HepG2 (cell line): ENCODE data around the gene MBNL3. TPM values are rescaled to one million over a fixed set of nuclear protein-coding genes. Genes with fewer than 3 reads are reported as not detected.

Experiments
- DR1 ChIP-seq: sonication (generic); formaldehyde crosslinking; IDR thresholded peaks from 2 replicates; pipeline ENCODE4 v1.8.0; 2021; ENCODE audit warnings: mild to moderate bottlenecking, missing genetic modification reagents, inconsistent platforms
- ELF3 ChIP-seq: IDR thresholded peaks from 2 replicates; pipeline ENCODE4 v1.6.1; 2016; ENCODE audit warnings: missing genetic modification reagents, missing compliant biosample characterization
- HMGA1 ChIP-seq: sonication (generic); formaldehyde crosslinking; conservative IDR thresholded peaks from 2 replicates; pipeline ENCODE4 v1.4.0; 2020; ENCODE audit warnings: missing genetic modification reagents
- KDM5A ChIP-seq: fragments of 200-600 bp; sonication (generic); IDR thresholded peaks from 2 replicates; pipeline ENCODE4 v1.7.0; 2018; ENCODE audit warnings: antibody characterized with exemption, mild to moderate bottlenecking, low read length, borderline replicate concordance
- MED1 ChIP-seq: sonication (generic); formaldehyde crosslinking; IDR thresholded peaks from 2 replicates; pipeline ENCODE4 v1.4.0; 2020; ENCODE audit warnings: missing genetic modification reagents
- MIXL1 ChIP-seq: IDR thresholded peaks from 2 replicates; pipeline ENCODE4 v1.6.1; 2016
- RARA ChIP-seq: IDR thresholded peaks from 2 replicates; pipeline ENCODE4 v1.6.1; 2016; ENCODE audit warnings: missing genetic modification reagents, missing compliant biosample characterization
- TCF12 ChIP-seq, 2 experiments: fragments of 450-650 bp in 1 of 2; sonication (generic) in 1 of 2; formaldehyde crosslinking in 1 of 2; IDR thresholded peaks; 2 replicates each; pipeline versions ENCODE4 v1.6.1 to v1.8.0; 2017 to 2022; ENCODE audit warnings: antibody characterized with exemption in 1 of 2, mild to moderate bottlenecking in 1 of 2, missing genetic modification reagents in 1 of 2, moderate library complexity in 1 of 2
- ZNF282 ChIP-seq: fragments of 450-650 bp; IDR thresholded peaks from 2 replicates; pipeline ENCODE4 v1.6.1; 2018; ENCODE audit not compliant: partially characterized antibody
- ZNF331 ChIP-seq: sonication (generic); formaldehyde crosslinking; IDR thresholded peaks from 2 replicates; pipeline ENCODE4 v1.4.0; 2020; ENCODE audit warnings: missing genetic modification reagents
- ZNF33B ChIP-seq: sonication (generic); formaldehyde crosslinking; IDR thresholded peaks from 2 replicates; pipeline ENCODE4 v1.5.1; 2020; ENCODE audit warnings: mild to moderate bottlenecking, missing genetic modification reagents
- ZNF557 ChIP-seq: sonication (generic); formaldehyde crosslinking; IDR thresholded peaks from 2 replicates; pipeline ENCODE4 v1.4.0; 2020; ENCODE audit warnings: missing genetic modification reagents
- ZNF724P ChIP-seq: sonication (generic); formaldehyde crosslinking; IDR thresholded peaks from 2 replicates; pipeline ENCODE4 v1.8.0; 2022; ENCODE audit warnings: missing genetic modification reagents, borderline replicate concordance
- ZNF768 ChIP-seq: sonication (generic); formaldehyde crosslinking; IDR thresholded peaks from 2 replicates; pipeline ENCODE4 v1.4.0; 2020; ENCODE audit warnings: missing genetic modification reagents
- polyA plus RNA-seq, 8 experiments: library from polyadenylated mRNA; depleted of rRNA in 3 of 8; stranded (reverse) in 7 of 8; unstranded in 1 of 8; fragments of >200 nt; fragmentation: Illumina TruSeq in 4 of 8; extraction: Trizol in 4 of 8; gene quantifications; 2 replicates each; pipeline versions ENCODE4 v1.2.1 to v1.2.3, GENCODE V29; 2011 to 2016; ENCODE audit warnings: low read depth in 4 of 8, missing spikeins in 1 of 8, mixed read lengths in 1 of 8; ENCODE audit not compliant: insufficient read depth in 1 of 8
- total RNA-seq, 5 experiments: library from RNA; depleted of rRNA; stranded (reverse); fragments of >200 nt; fragmentation: Illumina TruSeq; extraction: Trizol; gene quantifications; 2 replicates each; pipeline ENCODE4 v1.2.3, GENCODE V29; 2016; ENCODE audit warnings: low read depth in 1 of 5
- TF ChIP-seq, protein P1 (sequence below): sonication (generic); formaldehyde crosslinking; conservative IDR thresholded peaks from 2 replicates; pipeline ENCODE4 v1.8.1; 2023; ENCODE audit warnings: missing genetic modification reagents
- TF ChIP-seq, protein P2 (sequence below): sonication (generic); formaldehyde crosslinking; IDR thresholded peaks from 2 replicates; pipeline ENCODE4 v1.5.1; 2020; ENCODE audit warnings: mild to moderate bottlenecking, missing genetic modification reagents
- TF ChIP-seq, protein P3 (sequence below): IDR thresholded peaks from 2 replicates; pipeline ENCODE4 v1.6.1; 2012; ENCODE audit warnings: low read length, improper control_type of control experiment
- TF ChIP-seq, protein P4 (sequence below): IDR thresholded peaks from 2 replicates; pipeline ENCODE4 v1.6.1; 2016; ENCODE audit warnings: mild to moderate bottlenecking, missing biosample characterization, missing genetic modification reagents
- TF ChIP-seq, protein P5 (sequence below): sonication (generic); formaldehyde crosslinking; IDR thresholded peaks from 2 replicates; pipeline ENCODE4 v1.5.1; 2020; ENCODE audit warnings: mild to moderate bottlenecking, missing genetic modification reagents, moderate library complexity

The MBNL3 gene
- total and polyA plus RNA-seq, 2 of the 13 experiments (the other 11 are each of a cell fraction or from before 2014, with no cell fraction given) = 155 to 257 TPM

DNA sequence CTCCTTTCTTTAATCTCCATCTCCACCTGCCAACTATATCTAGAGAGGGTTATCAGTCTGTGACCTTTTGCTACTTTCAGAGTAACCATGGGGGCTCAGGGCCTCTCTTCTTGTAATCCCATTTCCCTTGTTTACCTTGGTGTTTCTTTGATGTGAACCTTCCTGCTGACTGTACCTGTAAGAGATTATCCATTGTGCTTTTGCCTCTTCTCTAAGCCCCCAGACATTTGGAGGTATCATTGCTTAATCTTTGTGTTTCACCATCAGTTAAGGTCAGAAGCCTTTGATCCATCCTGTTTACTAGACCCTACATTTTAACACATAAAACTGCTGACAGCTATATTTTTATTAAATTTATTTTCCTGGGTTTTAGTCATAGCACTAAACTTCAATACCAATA, 157.8 kb downstream of the MBNL3 start (continued):
- TF ChIP-seq, protein P1, sequence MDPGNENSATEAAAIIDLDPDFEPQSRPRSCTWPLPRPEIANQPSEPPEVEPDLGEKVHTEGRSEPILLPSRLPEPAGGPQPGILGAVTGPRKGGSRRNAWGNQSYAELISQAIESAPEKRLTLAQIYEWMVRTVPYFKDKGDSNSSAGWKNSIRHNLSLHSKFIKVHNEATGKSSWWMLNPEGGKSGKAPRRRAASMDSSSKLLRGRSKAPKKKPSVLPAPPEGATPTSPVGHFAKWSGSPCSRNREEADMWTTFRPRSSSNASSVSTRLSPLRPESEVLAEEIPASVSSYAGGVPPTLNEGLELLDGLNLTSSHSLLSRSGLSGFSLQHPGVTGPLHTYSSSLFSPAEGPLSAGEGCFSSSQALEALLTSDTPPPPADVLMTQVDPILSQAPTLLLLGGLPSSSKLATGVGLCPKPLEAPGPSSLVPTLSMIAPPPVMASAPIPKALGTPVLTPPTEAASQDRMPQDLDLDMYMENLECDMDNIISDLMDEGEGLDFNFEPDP (CRISPR knock-in tag) = no peak
- TF ChIP-seq ZNF768 (CRISPR knock-in tag) (no peak), TCF12 (IDR thresholded peaks at IDR 0.05) (no peak), TCF12 (CRISPR knock-in tag; IDR thresholded peaks at IDR 0.05) (peak; percentile 75; the same call in 1 of the 2 replicates), ZNF282 (no peak), ZNF33B (CRISPR knock-in tag) (no peak), KDM5A (no peak), RARA (CRISPR knock-in tag) (peak; percentile 94), HMGA1 (CRISPR knock-in tag) (no peak), ELF3 (CRISPR knock-in tag) (peak; percentile 58; the same call in 1 of the 2 replicates), MIXL1 (peak; percentile 97), ZNF724P (CRISPR knock-in tag) (no peak), DR1 (CRISPR knock-in tag) (no peak), ZNF331 (0 out of 2 replicates have a peak, but pooled peaks have one; percentile 15), MED1 (peak; percentile 93), ZNF557 (CRISPR knock-in tag) (no peak)
- TF ChIP-seq, protein P2, sequence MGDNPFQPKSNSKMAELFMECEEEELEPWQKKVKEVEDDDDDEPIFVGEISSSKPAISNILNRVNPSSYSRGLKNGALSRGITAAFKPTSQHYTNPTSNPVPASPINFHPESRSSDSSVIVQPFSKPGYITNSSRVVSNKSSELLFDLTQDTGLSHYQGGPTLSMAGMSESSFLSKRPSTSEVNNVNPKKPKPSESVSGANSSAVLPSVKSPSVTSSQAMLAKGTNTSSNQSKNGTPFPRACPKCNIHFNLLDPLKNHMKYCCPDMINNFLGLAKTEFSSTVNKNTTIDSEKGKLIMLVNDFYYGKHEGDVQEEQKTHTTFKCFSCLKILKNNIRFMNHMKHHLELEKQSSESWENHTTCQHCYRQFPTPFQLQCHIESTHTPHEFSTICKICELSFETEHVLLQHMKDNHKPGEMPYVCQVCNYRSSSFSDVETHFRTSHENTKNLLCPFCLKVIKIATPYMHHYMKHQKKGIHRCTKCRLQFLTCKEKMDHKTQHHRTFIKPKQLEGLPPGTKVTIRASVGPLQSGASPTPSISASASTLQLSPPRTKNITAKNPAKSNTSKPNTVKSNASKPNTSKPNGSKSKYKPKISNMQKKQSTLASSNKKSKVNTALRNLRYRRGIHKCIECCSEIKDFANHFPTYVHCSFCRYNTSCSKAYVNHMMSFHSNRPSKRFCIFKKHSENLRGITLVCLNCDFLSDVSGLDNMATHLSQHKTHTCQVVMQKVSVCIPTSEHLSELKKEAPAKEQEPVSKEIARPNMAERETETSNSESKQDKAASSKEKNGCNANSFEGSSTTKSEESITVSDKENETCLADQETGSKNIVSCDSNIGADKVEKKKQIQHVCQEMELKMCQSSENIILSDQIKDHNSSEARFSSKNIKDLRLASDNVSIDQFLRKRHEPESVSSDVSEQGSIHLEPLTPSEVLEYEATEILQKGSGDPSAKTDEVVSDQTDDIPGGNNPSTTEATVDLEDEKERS (CRISPR knock-in tag) = no peak
- TF ChIP-seq, protein P3, sequence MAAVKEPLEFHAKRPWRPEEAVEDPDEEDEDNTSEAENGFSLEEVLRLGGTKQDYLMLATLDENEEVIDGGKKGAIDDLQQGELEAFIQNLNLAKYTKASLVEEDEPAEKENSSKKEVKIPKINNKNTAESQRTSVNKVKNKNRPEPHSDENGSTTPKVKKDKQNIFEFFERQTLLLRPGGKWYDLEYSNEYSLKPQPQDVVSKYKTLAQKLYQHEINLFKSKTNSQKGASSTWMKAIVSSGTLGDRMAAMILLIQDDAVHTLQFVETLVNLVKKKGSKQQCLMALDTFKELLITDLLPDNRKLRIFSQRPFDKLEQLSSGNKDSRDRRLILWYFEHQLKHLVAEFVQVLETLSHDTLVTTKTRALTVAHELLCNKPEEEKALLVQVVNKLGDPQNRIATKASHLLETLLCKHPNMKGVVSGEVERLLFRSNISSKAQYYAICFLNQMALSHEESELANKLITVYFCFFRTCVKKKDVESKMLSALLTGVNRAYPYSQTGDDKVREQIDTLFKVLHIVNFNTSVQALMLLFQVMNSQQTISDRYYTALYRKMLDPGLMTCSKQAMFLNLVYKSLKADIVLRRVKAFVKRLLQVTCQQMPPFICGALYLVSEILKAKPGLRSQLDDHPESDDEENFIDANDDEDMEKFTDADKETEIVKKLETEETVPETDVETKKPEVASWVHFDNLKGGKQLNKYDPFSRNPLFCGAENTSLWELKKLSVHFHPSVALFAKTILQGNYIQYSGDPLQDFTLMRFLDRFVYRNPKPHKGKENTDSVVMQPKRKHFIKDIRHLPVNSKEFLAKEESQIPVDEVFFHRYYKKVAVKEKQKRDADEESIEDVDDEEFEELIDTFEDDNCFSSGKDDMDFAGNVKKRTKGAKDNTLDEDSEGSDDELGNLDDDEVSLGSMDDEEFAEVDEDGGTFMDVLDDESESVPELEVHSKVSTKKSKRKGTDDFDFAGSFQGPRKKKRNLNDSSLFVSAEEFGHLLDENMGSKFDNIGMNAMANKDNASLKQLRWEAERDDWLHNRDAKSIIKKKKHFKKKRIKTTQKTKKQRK = no peak
- TF ChIP-seq, protein P4, sequence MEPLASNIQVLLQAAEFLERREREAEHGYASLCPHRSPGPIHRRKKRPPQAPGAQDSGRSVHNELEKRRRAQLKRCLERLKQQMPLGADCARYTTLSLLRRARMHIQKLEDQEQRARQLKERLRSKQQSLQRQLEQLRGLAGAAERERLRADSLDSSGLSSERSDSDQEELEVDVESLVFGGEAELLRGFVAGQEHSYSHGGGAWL (CRISPR knock-in tag) = no peak
- TF ChIP-seq, protein P5, sequence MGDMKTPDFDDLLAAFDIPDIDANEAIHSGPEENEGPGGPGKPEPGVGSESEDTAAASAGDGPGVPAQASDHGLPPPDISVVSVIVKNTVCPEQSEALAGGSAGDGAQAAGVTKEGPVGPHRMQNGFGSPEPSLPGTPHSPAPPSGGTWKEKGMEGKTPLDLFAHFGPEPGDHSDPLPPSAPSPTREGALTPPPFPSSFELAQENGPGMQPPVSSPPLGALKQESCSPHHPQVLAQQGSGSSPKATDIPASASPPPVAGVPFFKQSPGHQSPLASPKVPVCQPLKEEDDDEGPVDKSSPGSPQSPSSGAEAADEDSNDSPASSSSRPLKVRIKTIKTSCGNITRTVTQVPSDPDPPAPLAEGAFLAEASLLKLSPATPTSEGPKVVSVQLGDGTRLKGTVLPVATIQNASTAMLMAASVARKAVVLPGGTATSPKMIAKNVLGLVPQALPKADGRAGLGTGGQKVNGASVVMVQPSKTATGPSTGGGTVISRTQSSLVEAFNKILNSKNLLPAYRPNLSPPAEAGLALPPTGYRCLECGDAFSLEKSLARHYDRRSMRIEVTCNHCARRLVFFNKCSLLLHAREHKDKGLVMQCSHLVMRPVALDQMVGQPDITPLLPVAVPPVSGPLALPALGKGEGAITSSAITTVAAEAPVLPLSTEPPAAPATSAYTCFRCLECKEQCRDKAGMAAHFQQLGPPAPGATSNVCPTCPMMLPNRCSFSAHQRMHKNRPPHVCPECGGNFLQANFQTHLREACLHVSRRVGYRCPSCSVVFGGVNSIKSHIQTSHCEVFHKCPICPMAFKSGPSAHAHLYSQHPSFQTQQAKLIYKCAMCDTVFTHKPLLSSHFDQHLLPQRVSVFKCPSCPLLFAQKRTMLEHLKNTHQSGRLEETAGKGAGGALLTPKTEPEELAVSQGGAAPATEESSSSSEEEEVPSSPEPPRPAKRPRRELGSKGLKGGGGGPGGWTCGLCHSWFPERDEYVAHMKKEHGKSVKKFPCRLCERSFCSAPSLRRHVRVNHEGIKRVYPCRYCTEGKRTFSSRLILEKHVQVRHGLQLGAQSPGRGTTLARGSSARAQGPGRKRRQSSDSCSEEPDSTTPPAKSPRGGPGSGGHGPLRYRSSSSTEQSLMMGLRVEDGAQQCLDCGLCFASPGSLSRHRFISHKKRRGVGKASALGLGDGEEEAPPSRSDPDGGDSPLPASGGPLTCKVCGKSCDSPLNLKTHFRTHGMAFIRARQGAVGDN (CRISPR knock-in tag) = no peak
